GM12891 (cell line): ENCODE data around the gene DNAH8.

Source experiments
- PAX5 ChIP-seq: IDR thresholded peaks from 2 replicates; pipeline ENCODE4 v1.6.1; 2011; ENCODE audit warnings: low read length, moderate library complexity, mild to moderate bottlenecking; ENCODE audit not compliant: insufficient read depth, severe bottlenecking
- POLR2A ChIP-seq: IDR thresholded peaks from 2 replicates; pipeline ENCODE4 v1.6.1; 2011; ENCODE audit warnings: low read depth, low read length, control low read depth
- POLR2AphosphoS5 ChIP-seq: IDR thresholded peaks from 2 replicates; pipeline ENCODE4 v1.6.1; 2011; ENCODE audit warnings: low read depth, low read length, control low read depth
- POU2F2 ChIP-seq: IDR thresholded peaks from 2 replicates; pipeline ENCODE4 v1.6.1; 2011; ENCODE audit warnings: low read depth, mild to moderate bottlenecking, control low read depth, low read length, moderate library complexity
- SPI1 ChIP-seq: IDR thresholded peaks from 2 replicates; pipeline ENCODE4 v1.6.1; 2011; ENCODE audit warnings: low read depth, low read length, control low read depth
- TAF1 ChIP-seq: IDR thresholded peaks from 2 replicates; pipeline ENCODE4 v1.6.1; 2011; ENCODE audit warnings: low read depth, low read length, control low read depth

- no peak for TF ChIP-seq PAX5
- no peak for TF ChIP-seq POLR2A
- TF ChIP-seq POLR2AphosphoS5, result no peak
- TF ChIP-seq TAF1, result no peak
- no peak for TF ChIP-seq SPI1
- no peak for TF ChIP-seq POU2F2
Observed at GRCh38 chr6:38996676-38997075, 281.6 kb downstream of the DNAH8 start.
